ENCODE results near the gene DCTN5. TPM values are rescaled to one million over a fixed set of nuclear protein-coding genes. Genes with fewer than 3 reads are reported as not detected.
A peak's percentile ranks its signal among the peaks of the same experiment; 100 is the strongest.

DCTN5 gene
- total RNA-seq, 1 donor from 2014 or later, result 102 TPM

DNA sequence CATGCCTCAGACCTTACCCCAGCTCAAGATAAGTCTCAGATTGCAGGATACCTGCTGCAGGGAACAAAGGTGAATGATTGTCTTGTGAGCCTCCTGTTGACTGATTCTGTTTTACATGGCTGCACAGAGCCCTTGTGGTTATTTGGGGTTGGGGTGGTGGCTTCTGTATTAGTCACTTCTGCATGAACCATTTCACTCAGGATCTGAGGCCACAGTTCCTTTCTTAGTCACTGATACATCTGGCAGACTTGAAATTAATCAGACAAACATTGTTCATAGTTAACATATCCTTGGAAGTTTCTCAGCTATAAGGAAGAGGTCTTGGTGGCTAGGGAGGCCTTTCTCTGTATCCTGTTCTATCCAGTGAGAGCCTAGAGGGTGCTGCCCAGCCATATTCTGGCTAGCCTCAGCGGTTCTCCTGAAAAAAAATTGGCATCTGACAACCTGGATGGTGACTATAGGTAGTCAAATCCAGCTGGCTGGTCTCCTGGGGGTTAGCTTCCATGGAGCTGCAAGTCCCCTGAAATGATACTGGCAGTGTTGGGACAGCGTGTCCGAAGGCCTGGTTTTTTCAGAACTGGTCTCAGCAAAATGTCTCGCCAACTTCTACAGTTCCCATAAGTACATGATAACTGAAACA is 29.0 kb downstream of the DCTN5 start:
- DNase-seq (ENCODE audit: low spot score), result peak; percentile 62
- H3K9me3 Mint-ChIP-seq, result no peaks in the 10 kb centered on the region
- peaks cover 75% of the 10 kb centered on the region for H3K36me3 Mint-ChIP-seq (ENCODE audit: low read depth)
- intact Hi-C loops (cut with micrococcal nuclease), result loop anchor here (1.0 to 10.0 kb wide), 7 partner anchors 8 to 875 kb away; partner anchors contain the start of genes DCTN5, PALB2 and PLK1
- H3K4me1 Mint-ChIP-seq (ENCODE audit: low read depth), result peaks cover 29% of the 10 kb centered on the region
- H3K27ac Mint-ChIP-seq, result peak overlapping the region; percentile 38
- no peaks in the 10 kb centered on the region for H3K27me3 Mint-ChIP-seq (ENCODE audit: insufficient read depth)
- H3K4me3 Mint-ChIP-seq, result no peak overlapping the region

DNA sequence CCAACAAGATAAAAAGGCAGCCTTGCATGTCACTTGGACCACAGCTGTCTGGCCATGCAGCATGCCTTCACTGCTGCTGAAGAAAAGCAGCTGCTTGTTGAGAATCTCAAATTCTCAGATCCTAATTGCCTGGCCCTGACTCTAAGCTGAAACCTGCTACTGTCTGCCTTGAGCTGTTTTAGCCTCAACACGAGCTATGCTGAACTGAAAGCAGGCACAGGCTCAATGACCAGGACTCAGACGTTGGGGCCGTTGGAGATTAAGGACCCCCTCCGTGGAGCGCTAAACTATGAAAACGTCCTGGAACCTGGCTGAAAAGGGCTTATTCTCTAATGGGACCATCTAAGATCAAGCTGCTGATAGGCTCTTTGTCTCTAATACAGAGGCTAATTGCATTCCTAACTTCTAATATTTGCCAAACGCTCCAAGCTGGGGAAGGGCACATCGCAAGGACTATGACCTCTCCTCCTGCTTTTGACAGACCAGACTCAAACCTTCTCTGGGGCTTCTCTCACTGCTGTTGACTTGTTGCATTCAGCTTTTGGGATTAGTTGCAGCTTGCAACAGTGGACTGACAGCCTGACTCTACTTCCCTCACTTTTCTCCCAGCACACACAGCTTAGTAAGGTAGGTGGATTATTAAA is 32.8 kb downstream of the DCTN5 start:
- peaks cover 36% of the 10 kb centered on the region for H3K36me3 Mint-ChIP-seq (ENCODE audit: low read depth)
- DNase-seq (ENCODE audit: low spot score), result no peak
- H3K27me3 Mint-ChIP-seq (ENCODE audit: insufficient read depth), result no peaks in the 10 kb centered on the region
- H3K9me3 Mint-ChIP-seq, result no peaks in the 10 kb centered on the region
- intact Hi-C loops (cut with micrococcal nuclease), result loop anchor here (10.0 kb wide), 2 partner anchors 341 to 871 kb away; no protein-coding TSS in a partner anchor
- H3K4me3 Mint-ChIP-seq, result no peak overlapping the region
- H3K4me1 Mint-ChIP-seq (ENCODE audit: low read depth), result peaks cover 19% of the 10 kb centered on the region
- H3K27ac Mint-ChIP-seq, result no peak overlapping the region

DNA sequence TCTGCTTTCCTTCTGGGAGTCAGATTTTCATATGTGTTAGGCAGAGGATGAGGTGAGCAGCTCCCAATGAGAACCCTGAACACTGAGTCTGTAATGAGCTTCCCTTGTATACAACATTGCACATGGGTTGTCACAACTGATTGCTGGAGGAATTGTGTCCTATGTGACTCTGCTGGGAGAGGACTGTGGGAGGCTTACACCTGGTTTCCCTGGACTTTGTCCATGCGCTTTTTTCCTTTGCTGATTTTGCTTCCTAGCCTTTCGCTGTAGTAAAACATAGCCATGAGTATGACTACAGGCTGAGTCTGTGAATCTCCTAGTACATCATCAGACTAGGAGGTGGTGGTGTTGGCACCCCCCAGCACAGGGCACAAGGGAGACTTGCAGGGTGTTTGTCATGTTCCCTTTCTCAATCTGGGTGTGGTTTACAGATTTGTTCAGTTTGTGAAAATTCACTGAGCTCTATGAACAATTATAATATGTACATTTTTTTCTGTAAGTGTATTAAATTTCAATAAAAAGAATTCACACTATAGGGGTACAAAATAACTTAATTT is 35.7 kb downstream of the DCTN5 start:
- intact Hi-C loops (cut with micrococcal nuclease), result loop anchor here (5.0 to 10.0 kb wide), 3 partner anchors 225 to 868 kb away; partner anchors contain the start of gene COG7
- no peak for DNase-seq (ENCODE audit: low spot score)
- H3K4me3 Mint-ChIP-seq, result peak overlapping the region; percentile 94
- peaks cover 29% of the 10 kb centered on the region for H3K4me1 Mint-ChIP-seq (ENCODE audit: low read depth)
- H3K36me3 Mint-ChIP-seq (ENCODE audit: low read depth), result peaks cover 28% of the 10 kb centered on the region
- H3K27me3 Mint-ChIP-seq (ENCODE audit: insufficient read depth), result no peaks in the 10 kb centered on the region
- H3K27ac Mint-ChIP-seq, result no peak overlapping the region
- no peaks in the 10 kb centered on the region for H3K9me3 Mint-ChIP-seq

DNA sequence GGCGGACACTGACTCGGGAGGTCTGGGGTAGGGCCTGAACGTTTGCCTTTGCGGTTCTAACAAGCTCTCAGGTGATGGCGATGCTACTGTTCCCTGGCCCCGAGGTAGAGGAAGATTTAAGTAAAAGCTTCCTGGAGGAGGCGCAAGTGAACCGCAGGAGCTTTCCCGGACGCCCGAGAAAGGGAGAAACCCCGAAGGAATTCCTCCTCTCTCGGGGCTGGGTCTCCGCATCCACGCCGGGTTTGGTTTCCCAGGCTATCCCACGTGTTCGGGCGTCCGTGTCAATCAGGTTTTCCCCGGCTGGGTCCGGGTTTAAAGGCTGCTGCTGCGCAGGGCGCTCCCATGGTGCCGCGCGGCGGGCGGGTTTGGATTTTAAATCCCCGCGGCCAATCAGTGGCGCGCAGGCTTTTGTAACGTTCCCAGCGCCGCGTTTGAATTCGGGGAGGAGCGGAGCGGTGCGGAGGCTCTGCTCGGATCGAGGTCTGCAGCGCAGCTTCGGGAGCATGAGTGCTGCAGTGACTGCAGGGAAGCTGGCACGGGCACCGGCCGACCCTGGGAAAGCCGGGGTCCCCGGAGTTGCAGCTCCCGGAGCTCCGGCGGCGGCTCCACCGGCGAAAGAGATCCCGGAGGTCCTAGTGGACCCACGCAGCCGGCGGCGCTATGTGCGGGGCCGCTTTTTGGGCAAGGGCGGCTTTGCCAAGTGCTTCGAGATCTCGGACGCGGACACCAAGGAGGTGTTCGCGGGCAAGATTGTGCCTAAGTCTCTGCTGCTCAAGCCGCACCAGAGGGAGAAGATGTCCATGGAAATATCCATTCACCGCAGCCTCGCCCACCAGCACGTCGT is 37.4 kb downstream of the DCTN5 start, which contains the start of gene PLK1:
Gene PLK1, plus strand, starts transcription at position 460 of the 844 bp plus-strand sequence. Its CDS starts 44 bp downstream, at position 504.
- H3K4me1 Mint-ChIP-seq (ENCODE audit: low read depth), result peaks cover 34% of the 10 kb centered on the region
- H3K27ac Mint-ChIP-seq, result peak within 1 kb of the TSS; percentile 84
- peaks cover 29% of the 10 kb centered on the region for H3K36me3 Mint-ChIP-seq (ENCODE audit: low read depth)
- intact Hi-C loops (cut with micrococcal nuclease), result loop anchor here (1.0 to 10.0 kb wide), 8 partner anchors 8 to 866 kb away; partner anchors contain the start of genes COG7, DCTN5, EARS2 and NDUFAB1
- peak within 1 kb of the TSS; percentile 94 for H3K4me3 Mint-ChIP-seq
- H3K27me3 Mint-ChIP-seq (ENCODE audit: insufficient read depth), result no peaks in the 10 kb centered on the region
- peak; percentile 81 for DNase-seq (ENCODE audit: low spot score)
- no peaks in the 10 kb centered on the region for H3K9me3 Mint-ChIP-seq

DNA sequence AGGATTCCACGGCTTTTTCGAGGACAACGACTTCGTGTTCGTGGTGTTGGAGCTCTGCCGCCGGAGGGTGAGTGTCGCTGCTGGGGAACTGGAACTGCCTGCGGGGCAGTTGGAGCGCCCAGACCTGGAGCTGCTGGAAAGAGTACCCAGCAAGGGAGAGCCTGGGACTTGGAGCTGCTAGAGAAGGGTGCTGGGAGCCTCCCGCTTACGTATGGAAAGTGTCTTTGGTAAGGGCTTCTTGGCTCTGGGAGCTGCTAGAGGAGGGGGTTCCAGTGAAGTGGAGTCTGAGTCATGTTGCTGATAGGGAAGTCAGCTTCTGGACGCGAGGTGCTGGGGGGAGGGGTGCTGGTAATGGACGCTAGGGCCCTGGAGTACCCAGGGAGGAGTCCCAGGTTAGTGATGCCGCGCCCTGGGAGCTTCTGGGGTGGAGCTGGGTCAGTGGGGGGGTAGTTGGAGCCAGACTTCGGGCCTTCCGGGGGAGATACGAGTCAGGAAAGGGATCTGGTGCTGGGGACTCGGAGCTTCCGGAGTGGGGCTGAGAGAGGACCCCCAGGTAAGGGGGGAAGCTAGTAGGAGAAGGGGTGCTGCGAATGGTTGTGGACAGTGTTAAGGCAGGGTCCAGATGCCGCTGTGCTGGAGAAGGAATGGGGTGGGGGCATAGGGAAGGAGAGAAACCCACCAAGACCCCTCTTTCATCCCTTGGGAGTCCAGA is 38.2 kb downstream of the DCTN5 start:
- Mint-ChIP-seq H3K36me3 (ENCODE audit: low read depth) (peaks cover 29% of the 10 kb centered on the region), H3K4me3 (peak overlapping the region; percentile 94), H3K27ac (peak overlapping the region; percentile 84), H3K4me1 (ENCODE audit: low read depth) (peaks cover 34% of the 10 kb centered on the region), H3K9me3 (no peaks in the 10 kb centered on the region), H3K27me3 (ENCODE audit: insufficient read depth) (no peaks in the 10 kb centered on the region)
- intact Hi-C loops (cut with micrococcal nuclease), result loop anchor here (2.0 to 10.0 kb wide), 4 partner anchors 155 to 865 kb away; partner anchors contain the start of genes COG7 and PRKCB
- no peak for DNase-seq (ENCODE audit: low spot score)

DNA sequence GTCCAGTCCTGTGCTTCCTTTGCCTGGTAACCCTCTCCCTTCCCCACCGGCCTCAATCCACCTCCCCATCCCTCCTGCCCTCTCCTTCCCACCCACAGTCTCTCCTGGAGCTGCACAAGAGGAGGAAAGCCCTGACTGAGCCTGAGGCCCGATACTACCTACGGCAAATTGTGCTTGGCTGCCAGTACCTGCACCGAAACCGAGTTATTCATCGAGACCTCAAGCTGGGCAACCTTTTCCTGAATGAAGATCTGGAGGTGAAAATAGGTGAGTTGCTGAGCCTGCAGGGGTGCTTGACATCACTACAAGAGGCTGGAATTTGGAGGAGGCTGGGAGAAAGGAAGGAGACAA is 38.7 kb downstream of the DCTN5 start:
- Mint-ChIP-seq H3K36me3 (ENCODE audit: low read depth) (peaks cover 25% of the 10 kb centered on the region), H3K9me3 (no peaks in the 10 kb centered on the region), H3K4me3 (peak overlapping the region; percentile 94), H3K27me3 (ENCODE audit: insufficient read depth) (no peaks in the 10 kb centered on the region), H3K4me1 (ENCODE audit: low read depth) (peaks cover 34% of the 10 kb centered on the region), H3K27ac (peak overlapping the region; percentile 35)
- DNase-seq (ENCODE audit: low spot score), result no peak
- intact Hi-C loops (cut with micrococcal nuclease), result loop anchor here (2.0 to 10.0 kb wide), 4 partner anchors 155 to 865 kb away; partner anchors contain the start of genes COG7 and PRKCB

DNA sequence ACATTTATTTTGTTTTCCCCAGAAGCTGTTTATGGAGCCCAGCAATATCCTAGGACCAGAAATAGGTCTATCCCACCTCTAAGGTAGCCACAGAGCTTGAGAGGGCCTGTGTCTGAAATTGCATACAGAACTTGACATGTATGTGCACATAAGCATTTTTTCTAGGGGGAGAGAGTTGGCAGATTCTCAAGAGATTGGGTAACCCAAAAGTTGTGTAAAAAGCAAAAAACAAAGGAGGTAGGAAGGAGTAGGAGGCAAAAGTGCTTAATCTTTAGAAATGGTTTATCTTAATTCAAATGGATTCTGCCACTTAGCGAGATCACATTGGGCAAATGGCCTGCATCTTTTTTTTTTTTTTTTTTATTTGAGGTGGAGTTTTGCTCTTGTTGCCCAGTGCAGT is 40.9 kb downstream of the DCTN5 start:
- Mint-ChIP-seq H3K9me3 (no peaks in the 10 kb centered on the region), H3K27me3 (ENCODE audit: insufficient read depth) (no peaks in the 10 kb centered on the region), H3K4me1 (ENCODE audit: low read depth) (peaks cover 34% of the 10 kb centered on the region), H3K36me3 (ENCODE audit: low read depth) (peaks cover 35% of the 10 kb centered on the region), H3K27ac (no peak overlapping the region), H3K4me3 (no peak overlapping the region)
- intact Hi-C loops (cut with micrococcal nuclease), result no loop called here
- DNase-seq (ENCODE audit: low spot score), result no peak

DNA sequence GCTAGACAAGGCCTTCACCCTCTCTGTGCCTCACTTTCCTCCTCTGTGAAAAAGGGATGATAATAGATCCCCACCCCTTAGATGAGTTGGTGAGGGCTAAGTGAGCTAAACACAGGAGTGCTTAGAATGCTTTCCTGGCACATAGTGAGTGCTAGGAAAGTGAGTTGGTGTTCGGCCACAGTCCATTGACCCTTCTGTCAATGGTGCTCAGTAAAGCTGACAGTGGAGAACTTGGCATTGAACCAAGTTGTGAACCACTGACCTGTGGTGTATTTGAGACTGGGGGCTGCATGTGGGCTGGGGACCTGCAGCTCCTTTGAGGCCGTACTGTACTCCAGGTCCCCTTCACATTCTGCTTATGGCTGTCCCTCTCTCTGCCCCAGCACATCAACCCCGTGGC is 42.2 kb downstream of the DCTN5 start:
- peak overlapping the region; percentile 12 for H3K27ac Mint-ChIP-seq
- no peak for DNase-seq (ENCODE audit: low spot score)
- intact Hi-C loops (cut with micrococcal nuclease), result no loop called here
- peaks cover 44% of the 10 kb centered on the region for H3K36me3 Mint-ChIP-seq (ENCODE audit: low read depth)
- H3K4me1 Mint-ChIP-seq (ENCODE audit: low read depth), result peaks cover 34% of the 10 kb centered on the region
- H3K9me3 Mint-ChIP-seq, result no peaks in the 10 kb centered on the region
- H3K27me3 Mint-ChIP-seq (ENCODE audit: insufficient read depth), result no peaks in the 10 kb centered on the region
- H3K4me3 Mint-ChIP-seq, result no peak overlapping the region

DNA sequence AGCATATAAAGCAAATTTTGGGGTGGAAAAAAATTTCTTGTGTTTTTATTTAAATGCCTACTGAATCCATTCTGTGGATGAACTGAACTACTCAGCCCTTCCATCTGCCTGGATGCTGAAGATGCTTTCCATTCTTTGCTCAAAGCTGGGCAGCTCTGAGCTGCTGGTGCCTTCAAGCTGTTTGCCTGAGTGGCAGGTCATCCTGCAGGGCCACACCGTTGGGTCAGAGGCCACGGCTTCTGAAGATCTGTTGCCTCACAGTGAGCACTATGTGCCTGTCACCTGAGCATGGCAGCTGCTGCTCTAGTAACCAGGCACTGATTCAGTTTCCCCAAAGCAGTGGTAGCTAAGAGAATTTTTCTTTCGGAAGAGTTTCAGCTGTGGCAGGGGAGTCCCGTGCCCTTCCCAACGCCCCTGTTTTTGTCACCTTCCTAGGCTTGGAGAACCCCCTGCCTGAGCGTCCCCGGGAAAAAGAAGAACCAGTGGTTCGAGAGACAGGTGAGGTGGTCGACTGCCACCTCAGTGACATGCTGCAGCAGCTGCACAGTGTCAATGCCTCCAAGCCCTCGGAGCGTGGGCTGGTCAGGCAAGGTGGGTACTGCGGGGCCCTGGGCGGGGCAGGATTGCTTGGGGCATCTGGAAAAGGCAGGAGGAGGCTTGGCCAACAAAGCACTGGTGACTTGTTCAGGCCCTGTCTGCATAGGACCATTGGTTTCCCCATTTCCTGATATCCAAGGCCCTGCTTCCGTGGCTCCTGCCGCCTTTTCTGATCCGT is 46.0 kb downstream of the DCTN5 start:
- Mint-ChIP-seq H3K4me3 (no peak overlapping the region), H3K36me3 (ENCODE audit: low read depth) (peaks cover 42% of the 10 kb centered on the region), H3K9me3 (no peaks in the 10 kb centered on the region), H3K4me1 (ENCODE audit: low read depth) (peaks cover 2% of the 10 kb centered on the region), H3K27me3 (ENCODE audit: insufficient read depth) (no peaks in the 10 kb centered on the region), H3K27ac (peak overlapping the region; percentile 26)
- DNase-seq (ENCODE audit: low spot score), result no peak
- intact Hi-C loops (cut with micrococcal nuclease), result no loop called here

DNA sequence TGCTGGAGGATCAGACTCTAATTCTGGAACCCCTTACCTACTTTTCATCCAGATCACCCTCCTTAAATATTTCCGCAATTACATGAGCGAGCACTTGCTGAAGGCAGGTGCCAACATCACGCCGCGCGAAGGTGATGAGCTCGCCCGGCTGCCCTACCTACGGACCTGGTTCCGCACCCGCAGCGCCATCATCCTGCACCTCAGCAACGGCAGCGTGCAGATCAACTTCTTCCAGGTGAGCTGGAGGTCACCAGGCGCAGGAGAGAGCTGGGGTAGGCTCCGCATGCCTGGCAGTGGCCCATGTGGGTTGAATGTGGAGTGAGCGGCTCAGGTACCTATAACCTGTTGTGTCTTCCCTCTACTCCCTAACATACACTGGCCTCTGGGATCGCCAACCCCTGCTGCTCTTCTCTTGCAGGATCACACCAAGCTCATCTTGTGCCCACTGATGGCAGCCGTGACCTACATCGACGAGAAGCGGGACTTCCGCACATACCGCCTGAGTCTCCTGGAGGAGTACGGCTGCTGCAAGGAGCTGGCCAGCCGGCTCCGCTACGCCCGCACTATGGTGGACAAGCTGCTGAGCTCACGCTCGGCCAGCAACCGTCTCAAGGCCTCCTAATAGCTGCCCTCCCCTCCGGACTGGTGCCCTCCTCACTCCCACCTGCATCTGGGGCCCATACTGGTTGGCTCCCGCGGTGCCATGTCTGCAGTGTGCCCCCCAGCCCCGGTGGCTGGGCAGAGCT is 48.3 kb downstream of the DCTN5 start:
- H3K4me1 Mint-ChIP-seq (ENCODE audit: low read depth), result no peaks in the 10 kb centered on the region
- H3K4me3 Mint-ChIP-seq, result no peak overlapping the region
- H3K36me3 Mint-ChIP-seq (ENCODE audit: low read depth), result peaks cover 37% of the 10 kb centered on the region
- no peak for DNase-seq (ENCODE audit: low spot score)
- H3K9me3 Mint-ChIP-seq, result no peaks in the 10 kb centered on the region
- intact Hi-C loops (cut with micrococcal nuclease), result no loop called here
- no peak overlapping the region for H3K27ac Mint-ChIP-seq
- H3K27me3 Mint-ChIP-seq (ENCODE audit: insufficient read depth), result no peaks in the 10 kb centered on the region
